Coronary artery (tissue), 2 donors: ENCODE data around the gene INPP4A.

Experiments
- DNase-seq: peaks from one replicate; pipeline ENCODE4 v3.0.0-alpha.2; 2017; ENCODE audit warnings: low spot score
- H3K27ac ChIP-seq, 2 donors: fragments of 200-600 bp; sonication (generic); one replicate each; pipeline ENCODE4 v1.5.1; 2016 to 2019
- H3K4me3 ChIP-seq: fragments of 200-600 bp; sonication (generic); 2 replicates; pipeline ENCODE4 v1.5.1; 2016; ENCODE audit warnings: mild to moderate bottlenecking, moderate library complexity
- CTCF ChIP-seq: fragments of 200-600 bp; sonication (generic); IDR thresholded peaks from one replicate; pipeline ENCODE4 v1.5.1; 2019; ENCODE audit warnings: antibody characterized with exemption

INPP4A gene

GRCh38 chr2:98554116-98554861 lies 109.6 kb downstream of the INPP4A start:
- DNase-seq: peak; percentile 47
- Histone ChIP-seq H3K27ac (no peak overlapping the region), H3K4me3 (no peak overlapping the region)
- no peak for TF ChIP-seq CTCF

- H3K4me3 ChIP-seq: no peak overlapping the region
- no peak for DNase-seq
- no peak for TF ChIP-seq CTCF
- H3K27ac ChIP-seq: no peak overlapping the region
Measured at GRCh38 chr2:98555696-98556095, 111.0 kb downstream of the INPP4A start.

- no peak for DNase-seq
- no peak for TF ChIP-seq CTCF
- no peak overlapping the region for H3K27ac ChIP-seq
Measured at GRCh38 chr2:98556344-98557033, 111.8 kb downstream of the INPP4A start.

GRCh38 chr2:98558852-98559530 lies 114.3 kb downstream of the INPP4A start:
- peak overlapping the region; percentile 82 to 91 for H3K27ac ChIP-seq
- H3K4me3 ChIP-seq: no peak overlapping the region
- no peak for DNase-seq
- no peak for TF ChIP-seq CTCF

More at GRCh38 chr2:98556344-98557033, 111.8 kb downstream of the INPP4A start:
- H3K4me3 ChIP-seq: no peak overlapping the region

- Histone ChIP-seq H3K27ac (peak overlapping the region; percentile 82 to 91), H3K4me3 (no peak overlapping the region)
- DNase-seq: no peak
- no peak for TF ChIP-seq CTCF
Measured at GRCh38 chr2:98559581-98559980, 114.9 kb downstream of the INPP4A start.

GRCh38 chr2:98560256-98560771 lies 115.7 kb downstream of the INPP4A start:
- TF ChIP-seq CTCF: no peak
- H3K4me3 ChIP-seq: peak overlapping the region; percentile 32
- peak overlapping the region; percentile 82 to 91 for H3K27ac ChIP-seq
- DNase-seq: no peak
